ENCODE data around the gene CUX1.
"Not testable (repeated sequence)": the region's sequence is repeated elsewhere in the genome, so short reads cannot be mapped to it uniquely, and the experiment has no call there.

The CUX1 gene

GRCh38 chr7:101824440-101824839 is 7.0 kb downstream of the CUX1 start:
- TF ChIP-seq CTCF (IDR thresholded peaks at IDR 0.05; ENCODE audit: control insufficient read depth, insufficient read depth, low read depth, low read length, missing control alignments): no peak
- no peak for DNase-seq (ENCODE audit: low read depth)
- H3K4me3 ChIP-seq (ENCODE audit: control insufficient read depth, low read depth, low read length): no peak overlapping the region

GRCh38 chr7:101826081-101826835 is 8.8 kb downstream of the CUX1 start:
- no peak for DNase-seq (ENCODE audit: low read depth)
- TF ChIP-seq CTCF (IDR thresholded peaks at IDR 0.05; ENCODE audit: control insufficient read depth, insufficient read depth, low read depth, low read length, missing control alignments): no peak
- no peak overlapping the region for H3K4me3 ChIP-seq (ENCODE audit: control insufficient read depth, low read depth, low read length)

- no peak for DNase-seq (ENCODE audit: low read depth)
- no peak overlapping the region for H3K4me3 ChIP-seq (ENCODE audit: control insufficient read depth, low read depth, low read length)
- TF ChIP-seq CTCF (IDR thresholded peaks at IDR 0.05; ENCODE audit: control insufficient read depth, insufficient read depth, low read depth, low read length, missing control alignments): no peak
Measured at GRCh38 chr7:101828301-101829020, 11.0 kb downstream of the CUX1 start.

DNA sequence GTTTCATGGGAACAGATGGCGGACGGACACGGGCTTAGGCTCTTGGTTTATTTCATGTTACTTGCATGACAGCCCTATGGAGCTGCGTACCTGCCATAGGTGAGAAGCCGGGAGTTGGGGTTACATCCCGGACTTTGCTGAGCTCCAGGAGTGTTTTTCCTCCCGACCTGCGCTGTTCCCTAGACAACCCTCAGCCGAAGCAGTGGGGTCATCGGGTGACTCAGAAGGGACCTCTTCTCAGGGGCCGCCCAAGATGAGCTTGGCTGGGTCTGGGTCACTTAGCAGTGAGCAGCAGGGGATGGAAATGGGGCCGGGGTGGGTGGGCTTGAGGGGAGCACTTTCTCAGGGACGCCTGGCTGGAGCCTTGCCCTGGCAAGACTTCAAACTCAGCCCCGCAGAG is 11.9 kb downstream of the CUX1 start:
- no peak for DNase-seq (ENCODE audit: low read depth)
- H3K4me3 ChIP-seq (ENCODE audit: control insufficient read depth, low read depth, low read length): no peak overlapping the region
- TF ChIP-seq CTCF (IDR thresholded peaks at IDR 0.05; ENCODE audit: control insufficient read depth, insufficient read depth, low read depth, low read length, missing control alignments): no peak

- DNase-seq (ENCODE audit: low read depth): no peak
- no peak for TF ChIP-seq CTCF (IDR thresholded peaks at IDR 0.05; ENCODE audit: control insufficient read depth, insufficient read depth, low read depth, low read length, missing control alignments)
Measured at GRCh38 chr7:101829821-101830220, 12.4 kb downstream of the CUX1 start.

GRCh38 chr7:101831396-101831795 is 14.0 kb downstream of the CUX1 start:
- H3K4me3 ChIP-seq (ENCODE audit: control insufficient read depth, low read depth, low read length); DNase-seq (ENCODE audit: low read depth): not testable (repeated sequence)

More at GRCh38 chr7:101829821-101830220, 12.4 kb downstream of the CUX1 start:
- H3K4me3 ChIP-seq (ENCODE audit: control insufficient read depth, low read depth, low read length): no peak overlapping the region

DNA sequence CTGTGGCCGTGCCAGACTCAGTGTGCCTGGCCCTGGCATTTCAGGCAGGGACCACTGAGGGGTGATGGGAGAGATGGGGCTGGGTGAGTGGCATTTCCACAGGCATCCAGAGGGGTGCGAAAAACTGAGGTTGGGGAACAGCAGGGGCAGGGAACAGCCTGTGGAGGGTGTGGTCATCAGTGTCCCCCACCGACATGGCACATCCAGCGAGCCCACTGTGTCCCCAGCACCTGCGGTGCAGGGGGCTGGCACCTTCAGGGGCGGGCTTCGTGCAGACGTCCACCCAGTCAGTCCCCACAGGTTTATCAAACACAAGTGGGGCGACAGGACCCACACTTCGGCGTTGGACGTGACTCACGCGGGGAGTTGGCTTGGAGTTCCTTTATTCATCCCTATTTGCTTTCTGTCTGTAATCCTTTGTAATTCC is 14.8 kb downstream of the CUX1 start:
- no peak overlapping the region for H3K4me3 ChIP-seq (ENCODE audit: control insufficient read depth, low read depth, low read length)
- no peak for DNase-seq (ENCODE audit: low read depth)
- TF ChIP-seq CTCF (IDR thresholded peaks at IDR 0.05; ENCODE audit: control insufficient read depth, insufficient read depth, low read depth, low read length, missing control alignments): no peak
